H1 (cell line): Measurements from ENCODE around the gene ZNF516. TPM values are rescaled to one million over a fixed set of nuclear protein-coding genes. Genes with fewer than 3 reads are reported as not detected.

Experiments used
- CTCF ChIA-PET: fragments of 300-600 bp; sonication (Branson Sonifier 250); formaldehyde crosslinking; loops from one replicate; lab custom pipeline; 2021; ENCODE audit not compliant: partially characterized antibody; lab: Charles Lee
- POLR2A ChIA-PET: fragments of 300-600 bp; sonication (Branson Sonifier 250); formaldehyde crosslinking; loops from one replicate; lab custom pipeline; 2021; ENCODE audit warnings: inconsistent platforms; ENCODE audit not compliant: partially characterized antibody; lab: Charles Lee
- DNase-seq, 2 experiments: peaks; one replicate each; pipeline versions ENCODE4 v3.0.0 to v3.0.0-alpha.2; 2010 to 2022; ENCODE audit warnings: low spot score in 2 of 2, low read depth in 1 of 2, mixed read lengths in 1 of 2
- FAIRE-seq: peaks from 2 replicates; lab custom pipeline; 2011; peaks lifted over from hg19 to GRCh38; lab: Jason Lieb, UNC
- H2AFZ ChIP-seq: 2 replicates; pipeline ENCODE4 v1.8.1; 2012; ENCODE audit warnings: low read length, inconsistent platforms
- H2AK5ac ChIP-seq: 2 replicates; pipeline ENCODE4 v1.6.1; 2013; ENCODE audit warnings: low read depth, low read length
- H2BK120ac ChIP-seq: replicated peaks from 2 replicates; pipeline ENCODE3; 2013; ENCODE audit warnings: low read depth, low read length, inconsistent platforms
- H2BK12ac ChIP-seq: 2 replicates; pipeline ENCODE4 v1.6.1; 2013; ENCODE audit warnings: low read depth, low read length
- H2BK15ac ChIP-seq: 2 replicates; pipeline ENCODE4 v1.6.1; 2013; ENCODE audit warnings: low read length
- H2BK20ac ChIP-seq: 2 replicates; pipeline ENCODE4 v1.6.1; 2013; ENCODE audit warnings: low read length
- H2BK5ac ChIP-seq: 2 replicates; pipeline ENCODE4 v1.6.1; 2013; ENCODE audit warnings: low read depth, low read length
- H3K14ac ChIP-seq: 2 replicates; pipeline ENCODE4 v1.6.1; 2013; ENCODE audit warnings: inconsistent platforms; ENCODE audit not compliant: insufficient read length
- H3K18ac ChIP-seq: 2 replicates; pipeline ENCODE4 v1.6.1; 2013; ENCODE audit warnings: low read length; ENCODE audit errors: extremely low read depth
- H3K23ac ChIP-seq: 2 replicates; pipeline ENCODE4 v1.6.1; 2013; ENCODE audit warnings: inconsistent platforms; ENCODE audit not compliant: insufficient read length
- H3K23me2 ChIP-seq: 2 replicates; pipeline ENCODE4 v1.6.1; 2013; ENCODE audit warnings: low read depth, low read length
- H3K27ac ChIP-seq: 2 replicates; pipeline ENCODE4 v1.6.1; 2011; ENCODE audit warnings: low read depth, low read length, inconsistent platforms
- H3K27me3 ChIP-seq, 4 experiments: replicated peaks in 1 of 4; 1 replicate in 1 of 4; 2 replicates in 3 of 4; pipeline versions ENCODE4 v1.6.1 to v1.8.1; 2011 to 2013; ENCODE audit warnings: low read length in 3 of 4, mild to moderate bottlenecking in 3 of 4, inconsistent platforms in 2 of 4, mixed read lengths in 2 of 4, moderate library complexity in 1 of 4; ENCODE audit not compliant: control insufficient read depth in 3 of 4, insufficient read depth in 3 of 4; ENCODE audit errors: extremely low read depth in 1 of 4
- H3K36me3 ChIP-seq, 4 experiments: 2 replicates each; pipeline versions ENCODE4 v1.6.1 to v1.8.1; 2011 to 2013; ENCODE audit warnings: mild to moderate bottlenecking in 4 of 4, low read length in 3 of 4, moderate library complexity in 2 of 4, control low read depth in 1 of 4, inconsistent platforms in 1 of 4; ENCODE audit not compliant: insufficient read depth in 4 of 4, control insufficient read depth in 2 of 4
- H3K4ac ChIP-seq: replicated peaks from 2 replicates; pipeline ENCODE3; 2013; ENCODE audit warnings: low read length, low read depth, mixed read lengths, inconsistent platforms; ENCODE audit not compliant: insufficient read length
- H3K4me1 ChIP-seq, 4 experiments: replicated peaks in 1 of 4; 1 replicate in 1 of 4; 2 replicates in 3 of 4; pipeline versions ENCODE4 v1.6.1 to v1.8.1; 2011 to 2013; ENCODE audit warnings: low read length in 3 of 4, inconsistent platforms in 2 of 4, mixed read lengths in 1 of 4; ENCODE audit not compliant: insufficient read depth in 4 of 4, control insufficient read depth in 3 of 4
- H3K4me2 ChIP-seq, 2 experiments: 2 replicates each; pipeline versions ENCODE4 v1.6.1 to v1.8.1; 2011 to 2013; ENCODE audit warnings: low read depth in 2 of 2, low read length in 2 of 2, control low read depth in 1 of 2, inconsistent platforms in 1 of 2, mild to moderate bottlenecking in 1 of 2; ENCODE audit not compliant: insufficient read depth in 1 of 2
- H3K4me3 ChIP-seq, 4 experiments: fragments of 200-600, 300-600 bp in 1 of 4; sonication (generic), shearing (Covaris generic), sonication (Bioruptor Twin) in 1 of 4; 2 replicates each; pipeline versions ENCODE4 v1.5.1 to v1.8.1; 2011 to 2016; ENCODE audit warnings: low read length in 4 of 4, low read depth in 3 of 4, control low read depth in 2 of 4, inconsistent platforms in 2 of 4, mild to moderate bottlenecking in 2 of 4, mixed read lengths in 1 of 4, moderate library complexity in 1 of 4; ENCODE audit not compliant: insufficient read depth in 2 of 4; ENCODE audit errors: extremely low read depth in 1 of 4
- H3K56ac ChIP-seq: replicated peaks from 2 replicates; pipeline ENCODE3; 2013; ENCODE audit warnings: low read depth, mild to moderate bottlenecking, mixed read lengths, low read length, inconsistent platforms; ENCODE audit not compliant: insufficient read length
- H3K79me1 ChIP-seq: 2 replicates; pipeline ENCODE4 v1.6.1; 2013; ENCODE audit warnings: low read depth, low read length, control low read depth
- H3K79me2 ChIP-seq, 2 experiments: 2 replicates each; pipeline versions ENCODE4 v1.6.1 to v1.8.1; 2012 to 2013; ENCODE audit warnings: low read length in 2 of 2, mild to moderate bottlenecking in 2 of 2, inconsistent platforms in 1 of 2; ENCODE audit not compliant: insufficient read depth in 2 of 2, control insufficient read depth in 1 of 2
- H3K9ac ChIP-seq, 4 experiments: replicated peaks in 1 of 4; 1 replicate in 1 of 4; 2 replicates in 3 of 4; pipeline versions ENCODE4 v1.6.1 to v1.8.1; 2011 to 2013; ENCODE audit warnings: low read depth in 3 of 4, low read length in 3 of 4, control low read depth in 2 of 4, mild to moderate bottlenecking in 2 of 4, moderate library complexity in 2 of 4, inconsistent platforms in 1 of 4; ENCODE audit errors: extremely low read depth in 1 of 4
- H3K9me3 ChIP-seq, 2 experiments: 2 replicates each; pipeline versions ENCODE4 v1.6.1 to v1.8.1; 2012 to 2013; ENCODE audit warnings: mild to moderate bottlenecking in 2 of 2, moderate library complexity in 2 of 2, control low read depth in 1 of 2, inconsistent platforms in 1 of 2, low read depth in 1 of 2, low read length in 1 of 2, mixed read lengths in 1 of 2; ENCODE audit not compliant: insufficient read depth in 2 of 2
- H4K20me1 ChIP-seq, 2 experiments: replicated peaks in 1 of 2; 2 replicates each; pipeline versions ENCODE3 to v1.8.1; 2011 to 2013; ENCODE audit warnings: inconsistent platforms in 2 of 2, low read length in 2 of 2, mild to moderate bottlenecking in 1 of 2; ENCODE audit not compliant: insufficient read depth in 2 of 2, control insufficient read depth in 1 of 2
- H4K5ac ChIP-seq: 2 replicates; pipeline ENCODE4 v1.6.1; 2013; ENCODE audit warnings: low read length, low read depth, mixed read lengths, inconsistent platforms; ENCODE audit not compliant: insufficient read length
- H4K8ac ChIP-seq: 2 replicates; pipeline ENCODE4 v1.8.0; 2013; ENCODE audit warnings: mild to moderate bottlenecking, moderate library complexity, low read length, inconsistent platforms; ENCODE audit not compliant: insufficient read depth; ENCODE audit errors: extremely low read depth
- H4K91ac ChIP-seq: replicated peaks from 2 replicates; pipeline ENCODE3; 2013; ENCODE audit warnings: low read length, mixed read lengths, inconsistent platforms; ENCODE audit not compliant: insufficient read length
- ASH2L ChIP-seq: fragments of 200-600, 300-600 bp; sonication (generic); IDR thresholded peaks from one replicate; pipeline ENCODE4 v1.7.1; 2017; ENCODE audit warnings: low read length
- BACH1 ChIP-seq: IDR thresholded peaks from 2 replicates; pipeline ENCODE4 v1.6.1; 2012; ENCODE audit warnings: low read length, improper control_type of control experiment
- BRCA1 ChIP-seq: IDR thresholded peaks from 2 replicates; pipeline ENCODE4 v1.6.1; 2012; ENCODE audit warnings: low read depth, low read length, improper control_type of control experiment
- CTBP2 ChIP-seq: IDR thresholded peaks from 2 replicates; pipeline ENCODE4 v1.7.0; 2011; ENCODE audit warnings: borderline replicate concordance, mild to moderate bottlenecking, moderate library complexity, mixed read lengths, low read length; ENCODE audit not compliant: insufficient read depth, insufficient read length
- EZH2 ChIP-seq: fragments of 200-600 bp; sonication (generic); IDR thresholded peaks from 2 replicates; pipeline ENCODE4 v1.7.1; 2012; ENCODE audit warnings: low read depth, mild to moderate bottlenecking, moderate library complexity, low read length, inconsistent platforms; ENCODE audit not compliant: severe bottlenecking
- NANOG ChIP-seq: IDR thresholded peaks from 2 replicates; pipeline ENCODE4 v1.6.1; 2011; ENCODE audit warnings: low read length, low read depth, mild to moderate bottlenecking, inconsistent platforms; ENCODE audit not compliant: insufficient read depth, poor library complexity, severe bottlenecking
- POLR2A ChIP-seq, 2 experiments: IDR thresholded peaks; 1 replicate in 1 of 2; 2 replicates in 1 of 2; pipeline ENCODE4 v1.6.1; 2011; ENCODE audit warnings: low read depth in 2 of 2, low read length in 2 of 2, mild to moderate bottlenecking in 2 of 2; ENCODE audit errors: control extremely low read depth in 1 of 2
- RAD21 ChIP-seq, 2 experiments: IDR thresholded peaks in 1 of 2; conservative IDR thresholded peaks in 1 of 2; 2 replicates each; pipeline ENCODE4 v1.6.1; 2011; ENCODE audit warnings: low read depth in 2 of 2, low read length in 2 of 2, improper control_type of control experiment in 1 of 2, inconsistent platforms in 1 of 2, mild to moderate bottlenecking in 1 of 2, moderate library complexity in 1 of 2
- SAP30 ChIP-seq: fragments of 300-600 bp; sonication (generic); IDR thresholded peaks from 2 replicates; pipeline ENCODE4 v1.7.1; 2012; ENCODE audit warnings: low read length, moderate library complexity, mild to moderate bottlenecking, inconsistent platforms; ENCODE audit not compliant: insufficient read depth, insufficient replicate concordance
- TAF7 ChIP-seq: optimal IDR thresholded peaks from 2 replicates; pipeline ENCODE3; 2011; ENCODE audit warnings: low read depth, mild to moderate bottlenecking, inconsistent platforms, low read length, moderate library complexity, borderline replicate concordance
- WGBS, 2 experiments: shearing (Covaris generic) in 1 of 2; methylation state at CpG; one replicate each; pipeline versions ENCODE4 v1.1.6 to v1.1.7; 2013 to 2015; ENCODE audit warnings: low lambda C conversion rate in 2 of 2, mixed read lengths in 2 of 2, inconsistent platforms in 1 of 2, low coverage in 1 of 2, missing lambda C conversion rate in 1 of 2; ENCODE audit not compliant: insufficient replicate concordance in 2 of 2, insufficient coverage in 1 of 2, insufficient read length in 1 of 2; ENCODE audit errors: extremely low coverage in 1 of 2, missing lambda C conversion rate in 1 of 2; 5-methylcytosine and 5-hydroxymethylcytosine counted together
- polyA plus RNA-seq, 7 experiments: library from polyadenylated mRNA; depleted of rRNA in 3 of 7; stranded (reverse) in 5 of 7; unstranded in 2 of 7; fragments of >200 nt in 5 of 7; fragments of 200-250 nt in 2 of 7; gene quantifications; 1 replicate in 5 of 7; 2 replicates in 1 of 7; 4 replicates in 1 of 7; pipeline versions ENCODE4 v1.2.1 to v1.2.3, GENCODE V29; 2011 to 2013; ENCODE audit warnings: missing spikeins in 2 of 7, mixed read lengths in 2 of 7
- total RNA-seq: library from RNA; stranded (reverse); fragmentation: NEBNext Ultra II Directional; extraction: Animal tissue kit (Norgen Biotek cat#: 25700); gene quantifications from 2 replicates; pipeline ENCODE4 v1.2.1, GENCODE V29; 2021
- TF ChIP-seq, protein P1 (sequence below): IDR thresholded peaks from 2 replicates; pipeline ENCODE4 v1.6.1; 2012; ENCODE audit warnings: inconsistent platforms
- TF ChIP-seq, protein P2 (sequence below): IDR thresholded peaks from 2 replicates; pipeline ENCODE4 v1.6.1; 2012; ENCODE audit warnings: inconsistent platforms

ZNF516 gene
- total and polyA plus RNA-seq, 2 of the 8 experiments (the other 6 are each of a cell fraction or from before 2014, with no cell fraction given) = 7.3 to 17.0 TPM

DNA sequence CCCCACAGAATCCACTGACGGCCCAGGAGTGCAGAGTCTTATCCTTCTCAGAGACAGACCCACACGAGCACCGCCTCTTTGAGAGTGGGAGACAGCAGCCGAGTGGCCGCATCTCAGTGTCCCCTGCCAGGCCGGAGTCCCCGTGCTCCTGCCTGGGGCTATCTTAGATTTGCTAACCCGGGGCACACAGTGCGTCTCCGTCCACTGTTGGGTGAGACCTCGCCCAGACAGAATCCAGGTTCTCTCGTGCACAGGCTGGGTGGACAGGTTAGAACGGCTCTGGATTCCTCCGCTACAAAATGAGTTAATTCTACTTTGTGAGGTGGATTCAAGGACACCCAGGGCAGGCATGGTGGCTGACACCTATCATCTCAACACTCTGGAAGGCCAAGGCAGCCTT, 88.3 kb downstream of the ZNF516 start:
- no peaks in the 10 kb centered on the region for H3K9me3 ChIP-seq
- H2BK15ac ChIP-seq = no peak overlapping the region
- H4K91ac ChIP-seq = no peak overlapping the region
- H2AFZ ChIP-seq = no peak overlapping the region
- H4K8ac ChIP-seq = peak overlapping the region; percentile 29; the same call in 1 of the 2 replicates
- ChIA-PET POLR2A (no interaction called here), CTCF (interaction anchor here (1.1 to 3.1 kb wide), 4 partner anchors 16 to 303 kb away, joined by 3 to 11 read pairs (median 4); no protein-coding TSS in a partner anchor)
- H3K79me1 ChIP-seq = peaks cover 13% of the 10 kb centered on the region
- no peak overlapping the region for H3K18ac ChIP-seq
- H3K27me3 ChIP-seq = no peaks in the 10 kb centered on the region
- no peaks in the 10 kb centered on the region; the same call in 1 of the 2 replicates for H3K23me2 ChIP-seq
- no peak overlapping the region for H3K14ac ChIP-seq
- H4K20me1 ChIP-seq = peaks cover 2 to 13% of the 10 kb centered on the region in 2 experiments
- no peak overlapping the region for H4K5ac ChIP-seq
- H2AK5ac ChIP-seq = no peak overlapping the region
- no peak overlapping the region for H2BK12ac ChIP-seq
- H3K27ac ChIP-seq = no peak overlapping the region
- DNase-seq (no peak), FAIRE-seq (no peak)
- 90% methylated on average over 14 of the region's 14 CpGs; no CpG with 5 or more reads in 1 of the 2 experiments for WGBS, 2 experiments
- no peak overlapping the region for H3K23ac ChIP-seq
- no peaks in the 10 kb centered on the region for H3K36me3 ChIP-seq
- no peak overlapping the region for H3K9ac ChIP-seq
- H2BK20ac ChIP-seq = no peak overlapping the region
- peaks cover 0 to 2% of the 10 kb centered on the region in 2 experiments; a peak in 1 of 4 replicates for H3K79me2 ChIP-seq
- H3K4me1 ChIP-seq = no peaks in the 10 kb centered on the region
- H2BK5ac ChIP-seq = no peak overlapping the region
- no peak overlapping the region for H3K4me3 ChIP-seq
- H2BK120ac ChIP-seq = no peak overlapping the region
- TF ChIP-seq, protein P1, sequence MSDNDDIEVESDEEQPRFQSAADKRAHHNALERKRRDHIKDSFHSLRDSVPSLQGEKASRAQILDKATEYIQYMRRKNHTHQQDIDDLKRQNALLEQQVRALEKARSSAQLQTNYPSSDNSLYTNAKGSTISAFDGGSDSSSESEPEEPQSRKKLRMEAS = no peak
- TF ChIP-seq CTBP2 (no peak), SAP30 (no peak), NANOG (no peak), POLR2A (IDR thresholded peaks at IDR 0.05; ENCODE audit: control extremely low read depth in 1 of 2, low read depth in 2 of 2, low read length in 2 of 2) (no peak), ASH2L (no peak), TAF7 (no peak), BACH1 (no peak), BRCA1 (no peak), EZH2 (no peak), RAD21 (IDR thresholded peaks at IDR 0.05 in 1 of 2, conservative IDR thresholded peaks at IDR 0.05 in 1 of 2; ENCODE audit: low read depth in 2 of 2, low read length in 2 of 2) (no peak)
- TF ChIP-seq, protein P2, sequence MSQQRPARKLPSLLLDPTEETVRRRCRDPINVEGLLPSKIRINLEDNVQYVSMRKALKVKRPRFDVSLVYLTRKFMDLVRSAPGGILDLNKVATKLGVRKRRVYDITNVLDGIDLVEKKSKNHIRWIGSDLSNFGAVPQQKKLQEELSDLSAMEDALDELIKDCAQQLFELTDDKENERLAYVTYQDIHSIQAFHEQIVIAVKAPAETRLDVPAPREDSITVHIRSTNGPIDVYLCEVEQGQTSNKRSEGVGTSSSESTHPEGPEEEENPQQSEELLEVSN = no peak
- no peak overlapping the region for H3K4me2 ChIP-seq
- no peak overlapping the region for H3K4ac ChIP-seq
- H3K56ac ChIP-seq = no peak overlapping the region
